KMS-11 (cell line): Measurements from ENCODE around the gene LBHD1.

Source experiments
- H2AFZ ChIP-seq: fragments of 200-600 bp; sonication (generic); 2 replicates; pipeline ENCODE4 v1.6.1; 2016; ENCODE audit warnings: antibody characterized with exemption, mixed run types, low read depth
- H3K27ac ChIP-seq: fragments of 200-600 bp; sonication (generic); 2 replicates; pipeline ENCODE4 v1.6.1; 2016; ENCODE audit warnings: mild to moderate bottlenecking, mixed run types
- H3K27me3 ChIP-seq: fragments of 200-600 bp; sonication (generic); 2 replicates; pipeline ENCODE4 v1.6.1; 2017; ENCODE audit warnings: mild to moderate bottlenecking, low read depth, mixed run types, moderate library complexity; ENCODE audit not compliant: insufficient read depth
- H3K36me3 ChIP-seq: fragments of 200-600 bp; sonication (generic); 2 replicates; pipeline ENCODE4 v1.6.1; 2017; ENCODE audit warnings: mild to moderate bottlenecking, mixed run types; ENCODE audit not compliant: insufficient read depth
- H3K4me1 ChIP-seq: fragments of 200-600 bp; sonication (generic); 2 replicates; pipeline ENCODE4 v1.6.1; 2016; ENCODE audit warnings: mild to moderate bottlenecking, low read depth, mixed run types; ENCODE audit not compliant: poor library complexity, severe bottlenecking
- H3K4me2 ChIP-seq: fragments of 200-600 bp; sonication (generic); 2 replicates; pipeline ENCODE4 v1.7.0; 2016; ENCODE audit warnings: mild to moderate bottlenecking, mixed run types
- H3K4me3 ChIP-seq: fragments of 200-600 bp; sonication (generic); IDR thresholded peaks from 2 replicates; pipeline ENCODE4 v1.6.1; 2017; ENCODE audit warnings: low read depth, low read length, mixed read lengths; ENCODE audit not compliant: insufficient read depth
- H3K79me2 ChIP-seq: fragments of 200-600 bp; sonication (generic); 2 replicates; pipeline ENCODE4 v1.6.1; 2016; ENCODE audit warnings: low read depth, mixed run types; ENCODE audit not compliant: insufficient read depth
- H3K9ac ChIP-seq: fragments of 200-600 bp; sonication (generic); 2 replicates; pipeline ENCODE4 v1.6.1; 2016; ENCODE audit warnings: mild to moderate bottlenecking, mixed run types
- H4K20me1 ChIP-seq: fragments of 200-600 bp; sonication (generic); 2 replicates; pipeline ENCODE4 v1.6.1; 2016; ENCODE audit warnings: mild to moderate bottlenecking, mixed run types; ENCODE audit not compliant: insufficient read depth
- TF ChIP-seq, protein P1 (sequence below): fragments of 200-600 bp; sonication (generic); conservative IDR thresholded peaks from 2 replicates; pipeline ENCODE4 v1.6.1; 2017; ENCODE audit warnings: low read depth, mild to moderate bottlenecking, antibody characterized with exemption, low read length, moderate library complexity, mixed read lengths

LBHD1 gene

DNA sequence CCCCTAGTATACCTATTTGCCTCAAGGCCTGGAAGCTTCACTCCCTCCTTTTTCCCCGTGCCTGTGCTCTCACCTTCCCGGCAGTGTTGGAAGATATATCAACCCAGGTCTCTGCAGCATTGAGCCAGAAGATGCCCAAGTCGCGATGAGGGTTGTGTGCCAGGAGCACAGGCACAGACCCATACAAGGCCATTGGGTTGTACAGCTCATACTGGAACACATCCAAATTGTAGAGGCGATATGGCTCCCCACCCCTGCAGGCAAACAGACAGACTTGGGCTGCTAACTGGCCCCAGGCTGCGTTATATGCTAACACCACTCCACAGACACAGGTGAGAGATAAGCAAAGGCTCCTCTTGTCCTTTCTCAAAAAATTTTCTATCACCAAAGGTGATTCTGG, 39.6 kb downstream of the LBHD1 start:
- no peak overlapping the region for H3K9ac ChIP-seq
- H3K79me2 ChIP-seq = no peaks in the 10 kb centered on the region; the same call in 1 of the 2 replicates
- peaks cover 5% of the 10 kb centered on the region; the same call in 1 of the 2 replicates for H3K36me3 ChIP-seq

DNA sequence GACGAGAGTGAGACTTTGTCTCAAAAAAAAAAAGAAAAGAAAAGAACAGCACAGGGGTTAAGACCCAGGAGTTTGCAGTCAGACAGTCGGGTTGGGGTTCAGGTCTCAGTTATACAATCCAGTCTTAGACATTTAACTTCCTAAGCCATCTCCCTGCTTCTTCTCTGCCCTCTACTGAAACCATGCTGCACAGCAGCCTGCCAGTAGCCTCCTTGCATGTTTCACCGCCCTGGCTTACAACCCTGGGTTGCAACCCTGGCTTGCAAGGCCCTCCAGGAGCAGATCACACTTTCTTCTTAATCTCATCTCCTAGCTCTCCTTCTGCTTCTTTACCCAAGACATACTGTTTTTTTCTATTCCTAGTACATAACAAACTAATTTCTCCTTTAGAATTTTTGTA, 44.4 kb downstream of the LBHD1 start:
- Histone ChIP-seq H3K79me2 (no peaks in the 10 kb centered on the region), H4K20me1 (no peaks in the 10 kb centered on the region), H3K36me3 (peaks cover 5% of the 10 kb centered on the region; the same call in 1 of the 2 replicates), H2AFZ (no peak overlapping the region), H3K4me3 (no peak overlapping the region), H3K4me1 (peaks cover under 1% of the 10 kb centered on the region), H3K9ac (no peak overlapping the region), H3K27ac (no peak overlapping the region), H3K4me2 (no peak overlapping the region), H3K27me3 (no peaks in the 10 kb centered on the region)
- TF ChIP-seq, protein P1, sequence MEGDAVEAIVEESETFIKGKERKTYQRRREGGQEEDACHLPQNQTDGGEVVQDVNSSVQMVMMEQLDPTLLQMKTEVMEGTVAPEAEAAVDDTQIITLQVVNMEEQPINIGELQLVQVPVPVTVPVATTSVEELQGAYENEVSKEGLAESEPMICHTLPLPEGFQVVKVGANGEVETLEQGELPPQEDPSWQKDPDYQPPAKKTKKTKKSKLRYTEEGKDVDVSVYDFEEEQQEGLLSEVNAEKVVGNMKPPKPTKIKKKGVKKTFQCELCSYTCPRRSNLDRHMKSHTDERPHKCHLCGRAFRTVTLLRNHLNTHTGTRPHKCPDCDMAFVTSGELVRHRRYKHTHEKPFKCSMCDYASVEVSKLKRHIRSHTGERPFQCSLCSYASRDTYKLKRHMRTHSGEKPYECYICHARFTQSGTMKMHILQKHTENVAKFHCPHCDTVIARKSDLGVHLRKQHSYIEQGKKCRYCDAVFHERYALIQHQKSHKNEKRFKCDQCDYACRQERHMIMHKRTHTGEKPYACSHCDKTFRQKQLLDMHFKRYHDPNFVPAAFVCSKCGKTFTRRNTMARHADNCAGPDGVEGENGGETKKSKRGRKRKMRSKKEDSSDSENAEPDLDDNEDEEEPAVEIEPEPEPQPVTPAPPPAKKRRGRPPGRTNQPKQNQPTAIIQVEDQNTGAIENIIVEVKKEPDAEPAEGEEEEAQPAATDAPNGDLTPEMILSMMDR = no peak

More for the DNA sequence above, 39.6 kb downstream of the LBHD1 start:
- Histone ChIP-seq H3K4me3 (no peak overlapping the region), H4K20me1 (no peaks in the 10 kb centered on the region), H3K4me2 (no peak overlapping the region), H3K27ac (no peak overlapping the region), H3K27me3 (no peaks in the 10 kb centered on the region), H2AFZ (no peak overlapping the region), H3K4me1 (no peaks in the 10 kb centered on the region)
- TF ChIP-seq, protein P1 = no peak

DNA sequence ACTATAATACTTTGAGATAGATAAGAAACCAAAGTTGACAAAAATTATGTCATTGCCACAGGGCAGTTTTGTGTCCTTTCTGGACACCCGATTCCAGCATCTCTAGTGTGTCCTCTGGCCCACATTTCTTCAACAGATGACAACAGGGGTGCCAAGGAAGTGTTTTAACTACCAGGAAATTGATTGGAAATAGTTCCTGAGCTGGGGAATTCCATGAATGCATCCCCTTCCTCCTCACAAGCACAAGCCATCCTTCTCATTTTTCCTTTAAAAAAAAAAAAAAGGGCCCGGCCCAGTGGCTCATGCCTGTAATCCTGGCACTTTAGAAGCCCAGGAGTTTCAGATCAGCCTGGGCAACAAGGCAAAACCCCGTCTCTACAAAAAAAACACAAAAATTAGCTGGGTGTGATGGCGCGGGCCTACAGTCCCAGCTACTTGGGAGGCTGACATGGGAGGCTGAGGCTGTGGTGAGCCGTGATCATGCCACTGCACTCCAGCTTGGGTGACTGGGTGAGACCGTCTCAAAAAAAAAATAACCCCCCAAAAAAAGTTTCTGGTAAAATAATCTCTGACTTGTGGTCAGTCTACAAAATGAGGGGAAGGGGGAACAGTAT, 49.5 kb downstream of the LBHD1 start:
- no peaks in the 10 kb centered on the region for H3K36me3 ChIP-seq
- no peaks in the 10 kb centered on the region for H4K20me1 ChIP-seq
- no peak overlapping the region for H3K4me3 ChIP-seq
- no peaks in the 10 kb centered on the region for H3K27me3 ChIP-seq
- H3K4me2 ChIP-seq = peak overlapping the region; percentile 47
- peak overlapping the region; percentile 70; the same call in 1 of the 2 replicates for H2AFZ ChIP-seq
- H3K9ac ChIP-seq = peak overlapping the region; percentile 20; the same call in 1 of the 2 replicates
- no peaks in the 10 kb centered on the region for H3K79me2 ChIP-seq
- TF ChIP-seq, protein P1 = no peak
- H3K4me1 ChIP-seq = peaks cover 22% of the 10 kb centered on the region
- H3K27ac ChIP-seq = peak overlapping the region; percentile 56

DNA sequence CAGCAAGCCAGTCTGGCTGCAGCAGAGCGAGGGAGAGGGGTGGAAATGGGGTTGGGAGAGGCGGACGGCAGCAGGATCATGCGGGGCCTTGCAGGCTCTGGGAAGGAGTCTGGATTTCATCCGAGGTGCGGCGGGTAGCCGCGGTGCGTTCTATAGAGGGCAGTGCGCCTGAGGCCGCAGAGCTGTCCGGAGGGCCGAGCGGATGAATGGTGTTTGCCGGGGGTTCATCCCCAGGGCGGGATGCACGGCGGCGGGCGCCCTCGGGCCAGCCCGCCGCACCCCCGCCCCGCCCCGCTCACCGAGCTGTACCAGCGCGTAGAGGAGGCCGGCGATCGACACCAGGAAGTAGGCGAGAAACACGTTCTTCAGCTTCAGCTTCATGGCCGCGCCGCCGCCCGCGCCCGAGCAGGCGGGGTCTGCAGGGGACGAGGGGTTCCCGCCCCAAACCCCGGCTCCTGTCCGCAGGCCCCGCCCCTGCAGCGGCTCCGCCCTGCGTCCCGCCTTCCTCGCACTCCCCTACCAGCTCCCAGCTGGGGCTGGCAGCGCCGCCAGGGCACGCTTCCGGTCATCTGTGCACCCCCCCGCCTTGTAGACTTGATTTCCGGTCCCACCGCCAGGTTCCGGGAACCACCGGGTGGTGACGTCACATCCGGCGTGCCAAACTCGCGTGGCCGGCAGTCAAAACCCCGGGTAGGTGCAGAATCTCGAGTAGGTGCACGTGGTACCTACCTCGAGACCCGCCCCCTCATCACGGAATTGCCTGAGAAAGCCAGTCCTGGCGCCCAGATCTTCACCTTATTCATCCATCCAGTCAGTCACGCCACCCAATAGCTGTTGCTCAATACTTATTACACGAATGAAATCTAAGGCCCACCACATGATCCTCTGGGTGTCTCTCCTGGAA, 50.2 kb downstream of the LBHD1 start, which contains the start of gene B3GAT3:
Gene B3GAT3, minus strand, starts transcription at position 420 of the 904 bp plus-strand sequence. Its CDS starts 39 bp downstream, at position 381.
- Histone ChIP-seq H3K4me1 (peaks cover 22% of the 10 kb centered on the region), H3K9ac (peak within 1 kb of the TSS; percentile 65; the same call in 1 of the 2 replicates), H3K79me2 (no peaks in the 10 kb centered on the region), H2AFZ (peak within 1 kb of the TSS; percentile 70; the same call in 1 of the 2 replicates), H3K4me3 (no peak within 1 kb of the TSS), H4K20me1 (no peaks in the 10 kb centered on the region), H3K4me2 (peak within 1 kb of the TSS; percentile 71), H3K27me3 (no peaks in the 10 kb centered on the region), H3K36me3 (no peaks in the 10 kb centered on the region), H3K27ac (peak within 1 kb of the TSS; percentile 56)
- TF ChIP-seq, protein P1 = no peak
